ENCODE results near the gene ATG9A.

The ATG9A gene

DNA sequence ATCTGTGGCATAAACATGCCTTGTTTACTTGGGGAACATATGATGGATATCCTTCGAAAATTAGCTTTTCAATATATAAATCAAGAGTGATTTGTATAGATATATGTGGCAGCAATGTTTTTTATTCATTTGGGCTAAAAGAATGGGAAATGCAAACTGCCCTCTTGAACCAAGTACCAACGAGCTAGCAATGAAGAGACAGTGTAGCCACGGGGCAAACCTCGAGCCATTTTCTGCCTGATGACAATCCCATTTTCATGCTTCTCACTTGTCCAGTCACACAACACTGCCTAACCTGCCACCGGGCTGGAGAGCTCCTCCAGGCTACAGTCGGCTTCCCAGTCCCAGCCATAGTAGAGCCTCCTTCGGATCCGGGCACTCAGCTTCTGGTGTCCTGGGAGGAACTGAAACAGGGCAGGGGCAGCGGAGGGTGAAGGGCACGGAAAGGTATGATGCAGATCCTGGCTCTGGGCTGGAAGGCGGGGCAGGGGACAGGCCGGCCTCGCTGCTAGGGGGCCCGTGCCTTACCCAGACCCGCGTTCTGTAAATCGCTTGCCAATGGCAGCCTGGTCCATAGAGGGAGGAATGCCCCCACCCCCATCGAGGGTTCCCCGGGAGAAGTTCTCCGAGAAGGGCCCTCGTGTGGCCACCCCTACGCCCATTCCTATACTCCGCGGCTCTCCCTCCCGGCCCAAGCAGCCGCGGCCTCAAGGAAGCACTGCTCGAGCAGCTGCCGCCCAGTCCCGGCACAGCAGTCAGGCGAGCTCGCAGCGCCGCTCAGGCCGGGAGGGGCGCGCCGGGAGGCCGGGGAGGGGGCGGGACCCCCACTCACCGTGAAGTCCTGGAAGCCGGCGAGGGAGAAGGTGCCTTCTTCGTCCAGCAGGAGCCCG is 53.3 kb downstream of the ATG9A start:
- peak; percentile 69 for DNase-seq

DNA sequence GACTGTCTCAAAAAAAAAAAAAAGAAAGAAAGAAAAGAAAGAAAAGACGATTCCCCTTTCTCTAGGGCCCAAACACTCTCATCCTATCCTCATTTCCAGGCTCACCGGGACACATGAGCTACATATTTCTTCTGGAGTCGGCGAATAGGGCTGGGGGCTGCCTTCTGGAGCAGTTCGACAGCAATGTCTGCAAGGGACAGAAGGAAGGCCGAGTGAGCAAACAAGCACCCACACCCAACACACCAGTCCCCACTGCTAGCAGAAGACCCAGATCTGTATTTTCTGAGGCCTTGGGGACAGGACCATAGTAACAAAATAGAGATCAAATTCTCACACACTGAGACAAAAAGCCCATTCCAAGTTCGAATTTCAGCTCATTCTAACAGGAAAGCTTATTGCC is 54.0 kb downstream of the ATG9A start:
- no peak for DNase-seq

DNA sequence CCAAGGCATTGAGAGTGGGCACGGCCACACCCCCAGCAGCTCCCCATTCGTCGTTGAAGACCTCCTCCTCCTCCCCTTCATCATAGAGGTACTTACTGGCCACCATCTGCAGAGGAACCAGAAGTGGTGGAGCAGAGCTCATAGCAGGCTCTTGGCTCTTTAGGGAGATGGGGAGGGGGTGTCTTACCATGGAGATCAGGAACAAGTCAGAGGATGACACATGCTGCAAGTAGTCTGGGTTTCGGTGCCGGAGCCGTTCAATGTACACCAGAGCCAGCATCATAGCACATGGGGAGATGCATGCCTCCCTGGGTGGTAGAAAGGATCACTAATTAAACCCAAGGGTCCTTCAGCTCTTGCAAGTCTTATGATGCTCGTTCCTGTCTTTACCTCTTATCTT is 54.6 kb downstream of the ATG9A start:
- no peak for DNase-seq

DNA sequence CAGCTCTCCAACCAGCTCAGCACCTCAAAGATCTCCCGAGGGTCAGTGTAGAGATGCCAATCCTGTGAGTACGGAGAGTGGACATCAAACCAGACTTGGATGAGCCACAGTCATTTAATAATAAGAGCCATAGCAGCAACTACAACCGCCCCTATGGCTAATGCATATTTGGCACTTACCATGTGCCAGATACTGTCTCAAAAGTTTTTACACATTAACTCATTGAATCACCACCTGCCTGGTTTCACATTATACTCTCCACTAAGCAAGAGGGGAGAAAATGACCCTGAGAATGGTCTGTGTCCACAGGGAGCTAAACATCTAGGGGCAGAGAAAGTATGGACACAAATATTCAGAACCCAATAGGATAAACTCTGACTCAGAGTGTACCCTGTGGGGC is 55.3 kb downstream of the ATG9A start:
- no peak for DNase-seq

DNA sequence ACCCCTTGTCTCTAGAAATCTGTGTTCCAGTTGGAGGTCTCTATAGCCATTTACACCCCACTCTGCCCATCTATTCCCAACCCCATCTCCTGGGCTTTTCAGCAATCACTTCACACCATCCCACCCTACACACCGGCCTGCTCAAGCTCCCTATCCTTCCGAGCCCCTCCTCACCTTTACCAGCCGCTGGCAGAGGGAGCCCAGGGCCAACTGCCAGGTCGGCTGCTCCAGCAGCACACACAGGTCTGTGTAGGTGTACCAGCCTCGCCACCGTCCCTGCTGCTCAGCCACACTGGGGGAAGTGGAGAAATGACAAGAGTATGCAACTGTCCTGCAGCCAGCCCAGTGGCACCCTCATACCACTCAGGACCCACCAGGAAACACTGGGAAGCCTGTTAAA is 56.3 kb downstream of the ATG9A start:
- no peak for DNase-seq

DNA sequence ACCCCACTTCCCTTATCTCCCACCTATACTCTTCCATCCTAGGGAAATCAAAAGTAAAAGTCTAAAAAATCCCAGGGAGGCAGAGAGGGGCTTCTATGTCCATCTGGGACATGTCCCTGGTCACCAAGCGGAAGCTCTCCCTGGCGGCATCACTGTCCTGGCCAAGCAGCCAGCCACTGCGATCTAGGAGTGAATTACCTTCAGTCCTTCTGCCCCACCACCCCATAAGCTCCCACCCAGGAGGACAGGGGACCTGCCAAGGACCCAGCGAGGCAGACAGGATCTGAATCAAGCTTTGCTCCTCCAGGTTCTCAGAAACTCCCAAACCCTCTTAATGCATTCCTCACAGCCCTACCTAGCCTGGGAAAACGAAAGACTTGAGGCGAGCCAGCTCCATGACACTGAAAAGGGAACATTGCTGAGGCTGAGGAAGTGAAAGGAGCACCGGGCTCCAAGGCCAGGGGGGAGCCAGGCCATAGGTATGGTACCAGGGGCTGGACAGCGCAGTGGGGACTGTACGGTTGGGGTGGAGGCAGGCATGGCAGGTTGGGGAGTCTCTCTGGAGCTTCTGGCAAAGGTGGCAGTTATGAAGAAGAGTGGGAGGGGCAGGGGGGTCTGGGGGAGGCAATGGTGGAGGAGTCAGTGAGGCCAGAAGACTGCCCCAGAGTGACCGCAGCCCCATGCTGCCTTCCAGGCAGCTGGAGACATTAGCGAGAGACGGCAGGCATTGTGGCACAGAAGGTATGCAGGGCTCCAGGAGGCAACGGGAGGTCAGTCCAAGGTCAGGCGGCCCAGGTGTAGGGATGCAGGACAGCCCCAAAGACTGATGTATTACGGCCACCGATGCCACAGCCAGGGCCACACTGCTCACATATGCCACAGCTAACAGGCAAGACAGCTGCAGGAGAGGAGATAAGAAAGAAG is 56.9 kb downstream of the ATG9A start:
- no peak for DNase-seq

DNA sequence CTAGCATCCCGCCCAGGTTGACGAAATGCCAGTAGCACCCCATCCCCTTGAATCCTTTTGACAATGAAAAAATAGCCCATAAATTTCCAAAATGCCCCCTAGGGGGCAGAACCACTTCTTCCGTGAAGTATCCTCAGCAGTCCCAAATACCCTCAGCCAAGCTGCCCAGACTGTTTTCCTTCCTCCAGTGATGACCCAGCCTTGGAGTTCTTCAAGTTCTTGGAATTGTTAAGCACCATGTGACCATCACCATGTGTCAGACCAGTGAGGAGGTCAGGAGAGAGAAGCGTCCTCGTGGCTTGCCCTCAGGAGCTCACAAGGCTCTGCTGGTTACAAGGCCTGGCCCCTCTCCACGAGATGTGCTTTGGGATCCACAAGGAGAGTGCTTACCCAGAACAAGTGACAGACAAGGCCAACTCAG is 58.2 kb downstream of the ATG9A start:
- DNase-seq, result no peak

DNA sequence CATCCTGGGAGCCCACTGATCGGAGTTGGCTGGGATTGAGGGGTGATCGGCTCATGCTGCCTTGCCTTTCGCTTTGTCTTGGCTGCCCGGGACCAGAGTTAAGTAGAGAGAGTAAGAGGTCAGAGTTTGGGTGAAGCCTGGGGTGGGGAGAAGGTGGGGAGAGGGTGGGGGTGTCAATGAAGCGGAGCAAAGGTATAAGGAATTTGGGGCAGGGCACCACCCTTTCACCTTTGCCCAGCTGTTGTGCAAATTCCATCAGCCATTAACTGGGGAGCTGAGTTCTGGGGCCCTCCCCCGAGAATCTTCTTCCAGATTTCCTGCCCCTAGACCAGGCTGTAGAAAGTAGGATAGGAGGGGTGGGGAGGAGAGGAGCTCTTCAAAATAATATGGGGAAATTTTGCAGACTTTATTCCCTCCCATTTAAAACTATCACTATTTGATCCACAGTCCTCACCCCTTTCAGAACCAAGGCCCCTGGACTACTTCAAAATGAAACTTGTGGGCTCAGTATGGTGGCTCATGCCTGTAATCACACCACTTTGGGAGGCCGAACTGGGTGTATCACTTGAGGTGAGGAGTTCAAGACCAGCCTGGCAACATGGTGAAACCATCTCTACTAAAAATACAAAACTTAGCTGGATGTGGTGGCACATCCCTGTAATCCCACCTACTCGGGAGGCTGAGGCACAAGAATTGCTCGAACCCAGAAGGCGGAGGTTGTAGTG is 59.3 kb downstream of the ATG9A start, which contains the start of gene SLC23A3:
TSS of gene SLC23A3 (minus strand) at position 100 of the 725 bp plus-strand sequence. CDS start at position 55, 45 bp downstream.
- no peak for DNase-seq
